Neural cell (in vitro differentiated cells): ENCODE measurements around the gene TM7SF2.

Experiments used
- CTCF ChIP-seq: fragments of 450-650 bp; IDR thresholded peaks from 2 replicates; pipeline ENCODE4 v1.5.1; 2014; ENCODE audit warnings: antibody characterized with exemption, mild to moderate bottlenecking, moderate library complexity; ENCODE audit not compliant: poor library complexity, severe bottlenecking
- MXI1 ChIP-seq: fragments of 450-650 bp; conservative IDR thresholded peaks from 2 replicates; pipeline ENCODE4 v1.6.1; 2014; ENCODE audit warnings: antibody characterized with exemption, mild to moderate bottlenecking; ENCODE audit not compliant: poor library complexity, severe bottlenecking
- POLR2AphosphoS5 ChIP-seq: IDR thresholded peaks from 2 replicates; pipeline ENCODE4 v1.6.1; 2012
- TAF1 ChIP-seq: IDR thresholded peaks from 2 replicates; pipeline ENCODE4 v1.6.1; 2012; ENCODE audit warnings: low read depth

GRCh38 chr11:65112546-65113360 is 1.1 kb downstream of the TM7SF2 start:
- TF ChIP-seq CTCF = peak; percentile 96
- no peak for TF ChIP-seq TAF1
- peak; percentile 54 for TF ChIP-seq POLR2AphosphoS5
- TF ChIP-seq MXI1 = no peak
